Ovary (tissue), 9 donors: Measurements from ENCODE around the gene RASGRP1. TPM values are rescaled to one million over a fixed set of nuclear protein-coding genes. Genes with fewer than 3 reads are reported as not detected.

Source experiments
- DNase-seq, 5 donors: peaks; one replicate each; pipeline ENCODE4 v3.0.0-alpha.2; 2019 to 2020
- H3K27ac ChIP-seq, 2 donors: fragments of 200-600 bp; one replicate each; pipeline versions ENCODE4 v1.5.1 to v1.8.0; 2019 to 2022
- H3K27me3 ChIP-seq: fragments of 200-600 bp; one replicate; pipeline ENCODE4 v1.8.0; 2022
- H3K36me3 ChIP-seq: fragments of 200-600 bp; sonication (generic); one replicate; pipeline ENCODE4 v1.5.1; 2019
- H3K4me1 ChIP-seq: one replicate; pipeline ENCODE4 v1.8.1; 2013; ENCODE audit warnings: mild to moderate bottlenecking, moderate library complexity; ENCODE audit not compliant: insufficient read depth
- H3K4me3 ChIP-seq: fragments of 200-600 bp; sonication (generic); one replicate; pipeline ENCODE4 v1.5.1; 2017
- H3K9me3 ChIP-seq, 2 donors: fragments of 200-600 bp in 1 of 2; sonication (generic) in 1 of 2; one replicate each; pipeline versions ENCODE4 v1.5.1 to v1.8.1; 2013 to 2019; ENCODE audit warnings: mild to moderate bottlenecking in 1 of 2, moderate library complexity in 1 of 2
- EP300 ChIP-seq: sonication (generic); formaldehyde crosslinking; IDR thresholded peaks from one replicate; pipeline ENCODE4 v1.6.1; 2017; ENCODE audit warnings: antibody characterized with exemption
- POLR2A ChIP-seq: fragments of 450-650 bp; IDR thresholded peaks from one replicate; pipeline ENCODE4 v1.6.1; 2017; ENCODE audit warnings: antibody characterized with exemption, mild to moderate bottlenecking, moderate library complexity
- WGBS, 3 donors: extraction: QIAGEN DNeasy Blood & Tissue Kit in 1 of 3; methylation state at CpG; one replicate each; pipeline versions ENCODE4 v1.1.5 to v1.1.7; 2013 to 2017; 5-methylcytosine and 5-hydroxymethylcytosine counted together
- intact Hi-C, 4 donors: fragments of 100-400 bp; cut with DNase I; formaldehyde crosslinking; loops; one replicate each; pipeline versions ENCODE4 v1.11.0 to v1.15.1; 2022 to 2023
- polyA plus RNA-seq, 2 donors: library from polyadenylated mRNA; stranded (reverse); fragments of 200-250 nt in 1 of 2; fragments of 350-450 nt in 1 of 2; fragmentation: Illumina TruSeq in 1 of 2; extraction: RNeasy Lipid Tissue Mini Kit (QIAGEN cat#74804) in 1 of 2; gene quantifications; one replicate each; pipeline ENCODE4 v1.2.3, GENCODE V29; 2013 to 2014
- total RNA-seq, 7 donors: library from RNA; depleted of rRNA in 2 of 7; stranded (reverse); fragments of >200 nt in 2 of 7; fragmentation: NEBNext Ultra II Directional in 3 of 7; extraction: Animal tissue kit (Norgen Biotek cat#: 25700) in 3 of 7; gene quantifications; one replicate each; pipeline versions ENCODE4 v1.1.0 to v1.2.4, GENCODE V29; 2016 to 2023
- TF ChIP-seq, protein P1 (sequence below), 3 donors: fragments of 450-650 bp in 2 of 3; fragments of 200-600 bp in 1 of 3; IDR thresholded peaks; one replicate each; pipeline versions ENCODE4 v1.5.1 to v1.8.0; 2016 to 2022; ENCODE audit warnings: antibody characterized with exemption in 3 of 3, mild to moderate bottlenecking in 1 of 3
- donor health status: DM: no; HTN: no; CAD: no; lungs with moderate emphysema.
- donor health status: DM: no; HTN: no; CAD: no.
- donor health status: Bipolar disorder and iron deficiency.
- donor health status: DM: yes; HTN: yes; CAD: no.
- donor health status: DM: no; HTN: no; CAD: no.
- donor health status: DM: yes; HTN: yes; CAD: no.

Gene RASGRP1
- total and polyA plus RNA-seq, 9 donors = 0.13 to 15.5 (median 1.0) TPM

DNA sequence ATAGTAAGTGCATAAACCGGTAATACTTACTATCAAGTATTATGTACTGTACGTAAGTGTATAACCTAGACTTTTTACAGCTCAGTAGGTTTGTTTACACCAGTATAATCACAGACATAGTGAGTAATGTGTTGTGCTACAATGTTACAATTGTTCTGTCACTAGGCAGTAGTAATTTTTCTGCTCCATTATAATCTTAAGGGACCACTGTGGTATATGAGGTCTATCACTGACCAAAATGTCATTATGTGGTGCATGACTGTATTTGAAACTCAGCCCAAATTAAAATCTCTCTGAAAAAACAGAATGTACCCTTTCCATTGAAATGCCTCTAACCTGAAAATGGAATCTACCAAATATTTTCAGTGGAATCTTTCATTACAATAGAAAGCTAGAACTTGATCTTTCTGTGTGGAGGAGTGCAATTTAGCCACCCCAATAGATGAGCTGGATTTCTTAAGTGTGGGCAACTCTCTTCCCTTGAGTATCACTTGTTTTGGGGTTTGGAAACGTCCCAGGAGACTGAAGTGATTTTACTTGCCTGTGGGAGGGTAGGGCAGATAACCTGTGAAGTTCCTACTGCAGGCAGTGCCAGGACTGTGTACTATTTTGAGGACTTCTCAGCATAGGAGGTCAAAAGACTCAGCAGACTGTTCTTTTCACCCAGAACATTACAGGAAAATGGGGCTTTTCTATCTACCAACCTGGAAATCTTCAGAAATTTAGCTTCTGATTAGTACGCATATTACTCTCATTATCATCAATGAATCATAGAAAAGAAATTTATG is 59.7 kb downstream of the RASGRP1 start:
- 59 to 64% (median 62%) methylated on average over 4 of the region's 4 CpGs for WGBS, 3 donors
- Histone ChIP-seq H3K27ac (no peak overlapping the region), H3K9me3 (no peaks in the 10 kb centered on the region), H3K36me3 (no peaks in the 10 kb centered on the region), H3K4me3 (no peak overlapping the region), H3K27me3 (no peaks in the 10 kb centered on the region), H3K4me1 (no peaks in the 10 kb centered on the region)
- no peak for TF ChIP-seq EP300
- TF ChIP-seq POLR2A = no peak
- TF ChIP-seq, protein P1, sequence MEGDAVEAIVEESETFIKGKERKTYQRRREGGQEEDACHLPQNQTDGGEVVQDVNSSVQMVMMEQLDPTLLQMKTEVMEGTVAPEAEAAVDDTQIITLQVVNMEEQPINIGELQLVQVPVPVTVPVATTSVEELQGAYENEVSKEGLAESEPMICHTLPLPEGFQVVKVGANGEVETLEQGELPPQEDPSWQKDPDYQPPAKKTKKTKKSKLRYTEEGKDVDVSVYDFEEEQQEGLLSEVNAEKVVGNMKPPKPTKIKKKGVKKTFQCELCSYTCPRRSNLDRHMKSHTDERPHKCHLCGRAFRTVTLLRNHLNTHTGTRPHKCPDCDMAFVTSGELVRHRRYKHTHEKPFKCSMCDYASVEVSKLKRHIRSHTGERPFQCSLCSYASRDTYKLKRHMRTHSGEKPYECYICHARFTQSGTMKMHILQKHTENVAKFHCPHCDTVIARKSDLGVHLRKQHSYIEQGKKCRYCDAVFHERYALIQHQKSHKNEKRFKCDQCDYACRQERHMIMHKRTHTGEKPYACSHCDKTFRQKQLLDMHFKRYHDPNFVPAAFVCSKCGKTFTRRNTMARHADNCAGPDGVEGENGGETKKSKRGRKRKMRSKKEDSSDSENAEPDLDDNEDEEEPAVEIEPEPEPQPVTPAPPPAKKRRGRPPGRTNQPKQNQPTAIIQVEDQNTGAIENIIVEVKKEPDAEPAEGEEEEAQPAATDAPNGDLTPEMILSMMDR (IDR thresholded peaks at IDR 0.05) = no peak
- no peak for DNase-seq
- intact Hi-C loops = no loop called here

DNA sequence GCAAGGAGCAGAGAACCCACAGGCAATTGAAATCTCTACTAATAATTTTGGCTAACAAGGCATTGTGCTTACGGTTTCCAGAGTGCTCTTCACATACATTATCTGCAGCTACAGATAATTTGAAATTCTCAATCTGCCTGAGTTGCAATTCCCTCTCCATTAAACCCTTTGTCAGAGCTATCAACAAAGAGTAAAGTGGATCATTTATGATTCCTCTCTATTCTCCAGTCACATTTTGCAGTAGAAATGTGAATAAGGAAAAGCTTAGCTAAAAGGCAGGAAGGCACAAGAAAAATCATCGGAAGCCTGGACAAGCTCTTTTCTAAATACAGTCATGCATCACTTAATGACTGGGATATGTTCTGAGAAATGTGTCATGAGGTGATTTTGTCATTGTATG is 61.1 kb downstream of the RASGRP1 start:
- H3K4me1 ChIP-seq = no peaks in the 10 kb centered on the region
- H3K9me3 ChIP-seq = no peaks in the 10 kb centered on the region
- WGBS, 3 donors = 62 to 81% (median 70%) methylated on average over 2 of the region's 2 CpGs
- no peak overlapping the region for H3K4me3 ChIP-seq
- no peaks in the 10 kb centered on the region for H3K27me3 ChIP-seq
- H3K36me3 ChIP-seq = no peaks in the 10 kb centered on the region
- no peak for DNase-seq
- TF ChIP-seq POLR2A (no peak), EP300 (no peak)
- TF ChIP-seq, protein P1 (IDR thresholded peaks at IDR 0.05) = no peak
- H3K27ac ChIP-seq = no peak overlapping the region
- intact Hi-C loops = no loop called here

DNA sequence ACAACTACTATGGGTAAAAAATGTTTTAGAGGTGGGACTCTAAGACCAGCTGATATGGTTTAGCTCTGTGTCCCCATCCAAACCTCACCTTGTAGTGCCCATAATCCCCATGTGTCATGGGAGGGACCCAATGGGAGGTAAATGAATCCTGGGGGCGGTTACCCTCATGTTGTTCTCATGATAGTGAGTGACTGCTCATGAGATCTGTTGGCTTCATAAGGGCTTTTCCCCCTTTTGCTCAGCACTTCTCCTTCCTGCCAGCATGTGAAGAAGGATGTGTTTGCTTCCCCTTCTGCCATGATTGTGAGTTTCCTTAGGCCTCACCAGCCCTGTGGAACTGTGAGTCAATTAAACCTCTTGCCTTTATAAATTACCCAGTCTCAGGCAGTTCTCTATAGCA is 65.0 kb downstream of the RASGRP1 start:
- H3K4me3 ChIP-seq = no peak overlapping the region
- no peak for DNase-seq
- no peaks in the 10 kb centered on the region for H3K36me3 ChIP-seq
- H3K27me3 ChIP-seq = no peaks in the 10 kb centered on the region
- no peak for TF ChIP-seq EP300
- no peak for TF ChIP-seq POLR2A
- TF ChIP-seq, protein P1 (IDR thresholded peaks at IDR 0.05) = no peak
- H3K9me3 ChIP-seq = no peaks in the 10 kb centered on the region
- no peaks in the 10 kb centered on the region for H3K4me1 ChIP-seq
- H3K27ac ChIP-seq = no peak overlapping the region
- intact Hi-C loops = no loop called here
- WGBS, 3 donors = 71 to 93% (median 89%) methylated on average over 1 of the region's 1 CpG

DNA sequence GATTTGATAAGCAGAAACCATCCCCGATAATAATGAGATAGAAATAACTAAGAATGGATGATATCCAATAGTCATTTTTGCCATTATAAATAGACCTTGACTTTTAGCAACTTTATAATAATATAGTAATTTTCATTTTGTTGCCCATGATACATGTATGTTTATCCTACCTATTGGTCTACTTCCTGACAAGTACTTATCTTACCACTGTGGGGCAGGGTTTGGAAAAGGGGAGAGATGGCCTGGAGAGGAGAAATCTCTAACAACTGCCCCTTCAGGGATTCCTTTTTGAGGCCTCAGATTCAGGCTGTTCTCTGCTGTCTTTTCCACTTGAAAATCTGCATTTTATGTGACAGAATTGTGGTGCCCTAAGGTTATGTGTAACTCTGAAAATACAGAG is 68.5 kb downstream of the RASGRP1 start:
- 32 to 66% (median 52%) methylated on average over 1 of the region's 1 CpG for WGBS, 3 donors
- TF ChIP-seq EP300 = no peak
- TF ChIP-seq POLR2A = no peak
- TF ChIP-seq, protein P1 (IDR thresholded peaks at IDR 0.05) = no peak
- no peaks in the 10 kb centered on the region for H3K9me3 ChIP-seq
- DNase-seq = no peak
- H3K4me1 ChIP-seq = no peaks in the 10 kb centered on the region
- H3K27me3 ChIP-seq = no peaks in the 10 kb centered on the region
- no peak overlapping the region for H3K4me3 ChIP-seq
- intact Hi-C loops = no loop called here
- H3K36me3 ChIP-seq = no peaks in the 10 kb centered on the region
- no peak overlapping the region for H3K27ac ChIP-seq
